Panc1 (cell line): ENCODE measurements around the gene CHCHD1. TPM values are rescaled to one million over a fixed set of nuclear protein-coding genes. Genes with fewer than 3 reads are reported as not detected.

Experiments
- ATAC-seq: fragments of 200-7000 bp; cut with Tn5 transposase; 2 replicates; pipeline ENCODE4 v1.9.1; 2020; ENCODE audit warnings: mild to moderate bottlenecking, moderate library complexity
- BruUV-seq: library from RNA; stranded (reverse); fragments of 400-500 nt; replicated peaks from 2 replicates; lab custom pipeline; 2021; lab: Mats Ljungman, UMichigan
- CTCF ChIA-PET: fragments of 300-600 bp; sonication (Branson Sonifier 250); formaldehyde crosslinking; loops from one replicate; lab custom pipeline; 2022; ENCODE audit warnings: antibody characterized with exemption; lab: Charles Lee
- POLR2A ChIA-PET: fragments of 300-600 bp; sonication (Branson Sonifier 250); formaldehyde crosslinking; loops from one replicate; lab custom pipeline; 2022; ENCODE audit warnings: antibody characterized with exemption; lab: Charles Lee
- DNase-seq: peaks from one replicate; pipeline ENCODE4 v3.0.0-alpha.2; 2010; ENCODE audit warnings: low read depth, low spot score
- H3K27ac ChIP-seq: 2 replicates; pipeline ENCODE4 v1.5.1; 2011; ENCODE audit warnings: mild to moderate bottlenecking, low read length, inconsistent platforms
- H3K27me3 ChIP-seq: fragments of 200-500 bp; sonication (Bioruptor generic); 2 replicates; pipeline ENCODE4 v1.6.0; 2014; ENCODE audit warnings: low read length, inconsistent platforms; ENCODE audit not compliant: control insufficient read depth, insufficient read depth
- H3K36me3 ChIP-seq: fragments of 200-500 bp; sonication (Bioruptor generic); 2 replicates; pipeline ENCODE4 v1.5.1; 2014; ENCODE audit warnings: inconsistent platforms, mild to moderate bottlenecking, low read length, moderate library complexity; ENCODE audit not compliant: control insufficient read depth, insufficient read depth
- H3K4me1 ChIP-seq: 2 replicates; pipeline ENCODE4 v1.5.1; 2011; ENCODE audit warnings: inconsistent platforms, mild to moderate bottlenecking, low read length, moderate library complexity; ENCODE audit not compliant: control insufficient read depth, insufficient read depth
- H3K4me3 ChIP-seq, 2 experiments: 2 replicates each; pipeline ENCODE4 v1.5.1; 2011 to 2012; ENCODE audit warnings: low read depth in 2 of 2, low read length in 2 of 2, mild to moderate bottlenecking in 2 of 2, inconsistent platforms in 1 of 2, moderate library complexity in 1 of 2
- H3K9me3 ChIP-seq: fragments of 200-500 bp; sonication (Bioruptor generic); 2 replicates; pipeline ENCODE4 v1.5.1; 2014; ENCODE audit warnings: low read depth, mild to moderate bottlenecking, inconsistent platforms, low read length, moderate library complexity; ENCODE audit not compliant: control insufficient read depth, insufficient read depth
- CTCF ChIP-seq: fragments of 450-650 bp; IDR thresholded peaks from 2 replicates; pipeline ENCODE4 v1.5.1; 2017; ENCODE audit warnings: mild to moderate bottlenecking
- POLR2AphosphoS5 ChIP-seq: IDR thresholded peaks from 2 replicates; pipeline ENCODE4 v1.6.1; 2012; ENCODE audit warnings: mild to moderate bottlenecking, low read depth, low read length, moderate library complexity
- REST ChIP-seq, 2 experiments: IDR thresholded peaks; 2 replicates each; pipeline ENCODE4 v1.6.1; 2011 to 2012; ENCODE audit warnings: low read depth in 2 of 2, control low read depth in 1 of 2, low read length in 1 of 2, mild to moderate bottlenecking in 1 of 2, moderate library complexity in 1 of 2; ENCODE audit not compliant: insufficient read depth in 1 of 2
- SIN3A ChIP-seq: IDR thresholded peaks from 2 replicates; pipeline ENCODE4 v1.6.1; 2012; ENCODE audit warnings: low read depth, mild to moderate bottlenecking, low read length, moderate library complexity, borderline replicate concordance; ENCODE audit not compliant: insufficient read depth
- TCF7L2 ChIP-seq: IDR thresholded peaks from 2 replicates; pipeline ENCODE4 v1.6.1; 2011; ENCODE audit warnings: mild to moderate bottlenecking, low read depth, low read length, inconsistent platforms
- in situ Hi-C: cut with HindIII; loops from 2 replicates; pipeline ENCODE4 v1.10.0; 2016; ENCODE audit warnings: low sequenced_read_pairs, low pct_unique_long_range_greater_than_20kb
- intact Hi-C: fragments of 100-400 bp; cut with micrococcal nuclease; formaldehyde crosslinking; loops from one replicate; pipeline ENCODE4 v1.10.0; 2022; ENCODE audit not compliant: unreplicated experiment
- total RNA-seq: library from RNA; stranded (reverse); gene quantifications from one replicate; pipeline ENCODE4 v1.2.1, GENCODE V29; 2021; ENCODE audit not compliant: unreplicated experiment

The CHCHD1 gene
- total RNA-seq, 1 experiment from 2014 or later, result 41.2 TPM

GRCh38 chr10:73773152-73773879 is 8.5 kb upstream of the CHCHD1 start:
- no peak for TF ChIP-seq CTCF
- no peak for TF ChIP-seq REST (IDR thresholded peaks at IDR 0.05; ENCODE audit: insufficient read depth in 1 of 2, low read depth in 2 of 2, low read length in 1 of 2)
- TF ChIP-seq POLR2AphosphoS5, result no peak
- TF ChIP-seq TCF7L2, result no peak
- no peak for TF ChIP-seq SIN3A
- Histone ChIP-seq H3K27ac (peak overlapping the region; percentile 93), H3K4me3 (peak overlapping the region; percentile 90 to 96), H3K36me3 (peaks cover 33% of the 10 kb centered on the region), H3K9me3 (no peaks in the 10 kb centered on the region), H3K27me3 (no peaks in the 10 kb centered on the region), H3K4me1 (peaks cover 30% of the 10 kb centered on the region)
- TSS peak; percentile 44 for BruUV-seq
- intact Hi-C loops, result no loop called here
- CTCF ChIA-PET, result interaction anchor here (0.7 to 1.4 kb wide), 2 partner anchors 9 to 42 kb away, joined by 3 read pairs; partner anchors contain the start of gene CHCHD1
- ATAC-seq (no peak), DNase-seq (no peak)
- POLR2A ChIA-PET, result interaction anchor here (0.6 to 0.9 kb wide), 4 partner anchors 28 to 493 kb away, joined by 3 to 4 read pairs (median 3); no protein-coding TSS in a partner anchor
- in situ Hi-C loops, result no loop called here

- in situ Hi-C loops, result no loop called here
- H3K4me3 ChIP-seq, result peak overlapping the region; percentile 90 to 96
- intact Hi-C loops, result no loop called here
These were observed 7.2 kb upstream of the CHCHD1 start for GRCh38 chr10:73774637-73775036.

More at GRCh38 chr10:73774637-73775036, 7.2 kb upstream of the CHCHD1 start:
- no peak for DNase-seq
- H3K27ac ChIP-seq, result peak overlapping the region; percentile 2; the same call in 1 of the 2 replicates
- H3K4me1 ChIP-seq, result peaks cover 32% of the 10 kb centered on the region
- ATAC-seq, result no peak
- H3K36me3 ChIP-seq, result peaks cover 26% of the 10 kb centered on the region
- no TSS peak for BruUV-seq
- H3K9me3 ChIP-seq, result no peaks in the 10 kb centered on the region
- POLR2A ChIA-PET, result no interaction called here
- no peaks in the 10 kb centered on the region for H3K27me3 ChIP-seq
- TF ChIP-seq SIN3A (no peak), POLR2AphosphoS5 (no peak), REST (IDR thresholded peaks at IDR 0.05; ENCODE audit: insufficient read depth in 1 of 2, low read depth in 2 of 2, low read length in 1 of 2) (no peak), TCF7L2 (no peak), CTCF (no peak)
- CTCF ChIA-PET, result no interaction called here
